CD4-positive, alpha-beta T cell (primary cell): ENCODE results near the gene RSU1. TPM values are rescaled to one million over a fixed set of nuclear protein-coding genes. Genes with fewer than 3 reads are reported as not detected.

Source experiments
- ATAC-seq: fragments of 200-7000 bp; cut with Tn5 transposase; one replicate; pipeline ENCODE4 v1.10.0; 2022; ENCODE audit warnings: mild to moderate bottlenecking; ENCODE audit not compliant: poor library complexity
- CTCF ChIA-PET: fragments of 350-600 bp; sonication (Branson Sonifier 250); formaldehyde crosslinking; loops from one replicate; lab custom pipeline; 2021; ENCODE audit warnings: antibody characterized with exemption, inconsistent platforms; lab: Charles Lee
- POLR2A ChIA-PET: fragments of 350-600 bp; sonication (Branson Sonifier 250); formaldehyde crosslinking; loops from one replicate; lab custom pipeline; 2021; ENCODE audit warnings: antibody characterized with exemption, inconsistent platforms; lab: Charles Lee
- DNase-seq, 14 experiments: peaks; one replicate each; pipeline ENCODE4 v3.0.0-alpha.2; 2013 to 2020; ENCODE audit warnings: mixed read lengths in 2 of 14
- H3K27ac ChIP-seq, 2 donors: one replicate each; pipeline versions ENCODE4 v1.5.1 to v1.7.0; 2013; ENCODE audit warnings: low read length in 2 of 2, low read depth in 1 of 2, mild to moderate bottlenecking in 1 of 2
- H3K27me3 ChIP-seq, 2 experiments: 1 replicate in 1 of 2; 2 replicates in 1 of 2; pipeline versions ENCODE4 v1.6.1 to v1.7.0; 2013; ENCODE audit warnings: low read length in 2 of 2, control low read depth in 1 of 2, mild to moderate bottlenecking in 1 of 2, moderate library complexity in 1 of 2; ENCODE audit not compliant: insufficient read depth in 2 of 2, control insufficient read depth in 1 of 2
- H3K36me3 ChIP-seq: one replicate; pipeline ENCODE4 v1.6.1; 2013; ENCODE audit warnings: low read length, control low read depth; ENCODE audit not compliant: insufficient read depth
- H3K4me1 ChIP-seq: one replicate; pipeline ENCODE4 v1.6.1; 2013; ENCODE audit warnings: low read length, control low read depth; ENCODE audit not compliant: insufficient read depth
- H3K4me3 ChIP-seq: one replicate; pipeline ENCODE4 v1.5.1; 2013; ENCODE audit warnings: mild to moderate bottlenecking, low read length, moderate library complexity
- H3K9me3 ChIP-seq, 2 experiments: 1 replicate in 1 of 2; 2 replicates in 1 of 2; pipeline versions ENCODE4 v1.6.1 to v1.7.0; 2013; ENCODE audit warnings: low read length in 2 of 2, mild to moderate bottlenecking in 2 of 2, control low read depth in 1 of 2, moderate library complexity in 1 of 2; ENCODE audit not compliant: control insufficient read depth in 1 of 2, insufficient read depth in 1 of 2
- H3K27ac Mint-ChIP-seq: one replicate; pipeline ENCODE4 v1.8.0; 2020; ENCODE audit warnings: mixed read lengths
- H3K27me3 Mint-ChIP-seq: one replicate; pipeline ENCODE4 v1.8.0; 2021; ENCODE audit warnings: mixed read lengths
- H3K36me3 Mint-ChIP-seq: one replicate; pipeline ENCODE4 v1.8.0; 2021; ENCODE audit warnings: low read depth, mixed read lengths
- H3K4me1 Mint-ChIP-seq: one replicate; pipeline ENCODE4 v1.8.0; 2021; ENCODE audit warnings: low read depth, mixed read lengths
- H3K4me3 Mint-ChIP-seq: one replicate; pipeline ENCODE4 v1.8.0; 2020; ENCODE audit warnings: mild to moderate bottlenecking, mixed read lengths
- H3K9me3 Mint-ChIP-seq: one replicate; pipeline ENCODE4 v1.8.0; 2020; ENCODE audit warnings: mixed read lengths
- intact Hi-C, 2 experiments: fragments of 100-400 bp; cut with DNase I in 1 of 2; cut with micrococcal nuclease in 1 of 2; formaldehyde crosslinking; loops; one replicate each; pipeline versions ENCODE4 v1.15.1 to v1.9.0; 2023 to 2025; cut with DNase I, micrococcal nuclease
- total RNA-seq, 174 experiments: library from RNA in 2 of 174; stranded (reverse) in 2 of 174; gene quantifications; one replicate each; pipeline ENCODE4 v1.2.3 and lab custom pipeline; 2021 to 2026
- TF ChIP-seq, protein P1 (sequence below): fragments of 200-600 bp; IDR thresholded peaks from one replicate; pipeline ENCODE4 v1.8.0; 2022; ENCODE audit warnings: antibody characterized with exemption, mild to moderate bottlenecking

The RSU1 gene
- total RNA-seq, 2 experiments from 2014 or later: 26.2 to 28.8 TPM

DNA sequence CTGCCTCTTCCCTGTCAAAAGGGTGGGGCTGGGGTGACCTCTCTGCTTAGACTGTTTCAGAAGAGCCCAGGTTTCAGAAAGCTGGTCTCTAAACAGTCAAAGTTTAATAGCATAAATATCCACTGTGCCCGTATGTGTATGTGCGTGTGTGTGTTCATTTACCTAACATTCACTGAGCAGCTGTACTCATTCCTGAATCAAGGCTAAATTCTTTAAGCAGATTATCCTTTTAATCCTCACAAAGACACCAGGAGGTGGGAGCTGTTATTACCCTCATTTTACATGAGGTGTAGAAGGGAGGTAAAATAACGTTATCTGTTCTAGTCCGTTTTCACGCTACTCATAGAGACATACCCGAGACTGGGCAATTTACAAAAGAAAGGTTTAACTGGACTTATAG, 72.2 kb downstream of the RSU1 start:
- no peaks in the 10 kb centered on the region for H3K27me3 Mint-ChIP-seq
- ChIA-PET POLR2A (no interaction called here), CTCF (no interaction called here)
- no peaks in the 10 kb centered on the region for H3K4me1 Mint-ChIP-seq
- H3K27ac Mint-ChIP-seq: no peak overlapping the region
- ATAC-seq (no peak), DNase-seq (no peak)
- TF ChIP-seq, protein P1, sequence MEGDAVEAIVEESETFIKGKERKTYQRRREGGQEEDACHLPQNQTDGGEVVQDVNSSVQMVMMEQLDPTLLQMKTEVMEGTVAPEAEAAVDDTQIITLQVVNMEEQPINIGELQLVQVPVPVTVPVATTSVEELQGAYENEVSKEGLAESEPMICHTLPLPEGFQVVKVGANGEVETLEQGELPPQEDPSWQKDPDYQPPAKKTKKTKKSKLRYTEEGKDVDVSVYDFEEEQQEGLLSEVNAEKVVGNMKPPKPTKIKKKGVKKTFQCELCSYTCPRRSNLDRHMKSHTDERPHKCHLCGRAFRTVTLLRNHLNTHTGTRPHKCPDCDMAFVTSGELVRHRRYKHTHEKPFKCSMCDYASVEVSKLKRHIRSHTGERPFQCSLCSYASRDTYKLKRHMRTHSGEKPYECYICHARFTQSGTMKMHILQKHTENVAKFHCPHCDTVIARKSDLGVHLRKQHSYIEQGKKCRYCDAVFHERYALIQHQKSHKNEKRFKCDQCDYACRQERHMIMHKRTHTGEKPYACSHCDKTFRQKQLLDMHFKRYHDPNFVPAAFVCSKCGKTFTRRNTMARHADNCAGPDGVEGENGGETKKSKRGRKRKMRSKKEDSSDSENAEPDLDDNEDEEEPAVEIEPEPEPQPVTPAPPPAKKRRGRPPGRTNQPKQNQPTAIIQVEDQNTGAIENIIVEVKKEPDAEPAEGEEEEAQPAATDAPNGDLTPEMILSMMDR: no peak
- Histone ChIP-seq H3K27ac (no peak overlapping the region), H3K4me3 (no peak overlapping the region), H3K4me1 (no peaks in the 10 kb centered on the region), H3K9me3 (no peaks in the 10 kb centered on the region), H3K36me3 (peaks cover 26% of the 10 kb centered on the region), H3K27me3 (no peaks in the 10 kb centered on the region)
- H3K4me3 Mint-ChIP-seq: no peak overlapping the region
- intact Hi-C loops: loop anchor here in 1 of 2 experiments (10.0 kb wide), 1 partner anchor 60 kb away; no protein-coding TSS in a partner anchor
- no peaks in the 10 kb centered on the region for H3K9me3 Mint-ChIP-seq
- H3K36me3 Mint-ChIP-seq: peaks cover 89% of the 10 kb centered on the region

DNA sequence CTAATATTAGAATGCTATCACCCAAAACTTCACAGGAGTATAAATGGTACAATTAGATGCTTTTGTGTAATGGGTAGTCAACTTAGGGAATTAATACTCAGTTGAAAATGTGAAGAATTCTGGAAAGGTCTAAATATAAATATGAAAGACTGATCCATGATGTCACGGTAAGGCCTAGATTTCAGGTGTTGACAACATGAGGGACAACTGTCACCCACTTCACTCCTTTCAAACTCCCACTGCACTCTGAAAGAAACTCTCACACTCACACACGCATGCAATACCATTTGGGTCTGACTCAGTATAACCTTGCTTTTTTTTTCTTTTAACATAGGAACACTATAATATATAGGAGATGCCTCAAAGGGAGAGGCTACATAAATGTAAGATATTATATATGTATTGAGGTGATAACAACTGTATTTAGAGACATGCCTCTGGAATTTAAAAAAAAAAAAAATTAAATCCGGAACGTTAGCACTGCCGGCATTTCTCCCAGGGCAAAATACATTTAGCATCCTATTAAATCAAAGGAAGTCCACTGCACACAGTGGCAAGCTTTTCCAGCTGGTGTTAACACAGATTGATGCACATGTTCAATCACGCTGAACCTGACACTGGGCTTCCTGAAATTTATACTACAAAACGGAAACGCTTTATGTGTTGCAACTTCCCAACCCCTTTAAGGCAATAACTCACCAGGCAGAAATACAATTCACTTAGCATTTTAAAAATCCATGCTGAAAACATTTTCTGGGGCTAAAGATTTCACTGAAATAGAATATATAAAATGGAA, 74.9 kb downstream of the RSU1 start:
- intact Hi-C loops: loop anchor here in 1 of 2 experiments (10.0 kb wide), 1 partner anchor 58 kb away; no protein-coding TSS in a partner anchor
- Mint-ChIP-seq H3K4me3 (no peak overlapping the region), H3K27me3 (no peaks in the 10 kb centered on the region), H3K9me3 (peaks cover 4% of the 10 kb centered on the region), H3K4me1 (no peaks in the 10 kb centered on the region), H3K36me3 (peaks cover 92% of the 10 kb centered on the region), H3K27ac (no peak overlapping the region)
- Histone ChIP-seq H3K36me3 (peaks cover 16% of the 10 kb centered on the region), H3K4me3 (no peak overlapping the region), H3K27me3 (no peaks in the 10 kb centered on the region), H3K4me1 (no peaks in the 10 kb centered on the region), H3K9me3 (peaks cover 0 to 12% of the 10 kb centered on the region in 2 experiments), H3K27ac (no peak overlapping the region)
- POLR2A ChIA-PET: no interaction called here
- DNase-seq: no peak
- CTCF ChIA-PET: interaction anchor here (0.6 kb wide), 1 partner anchor 45 kb away, joined by 3 read pairs; no protein-coding TSS in a partner anchor
- TF ChIP-seq, protein P1: no peak
- no peak for ATAC-seq

DNA sequence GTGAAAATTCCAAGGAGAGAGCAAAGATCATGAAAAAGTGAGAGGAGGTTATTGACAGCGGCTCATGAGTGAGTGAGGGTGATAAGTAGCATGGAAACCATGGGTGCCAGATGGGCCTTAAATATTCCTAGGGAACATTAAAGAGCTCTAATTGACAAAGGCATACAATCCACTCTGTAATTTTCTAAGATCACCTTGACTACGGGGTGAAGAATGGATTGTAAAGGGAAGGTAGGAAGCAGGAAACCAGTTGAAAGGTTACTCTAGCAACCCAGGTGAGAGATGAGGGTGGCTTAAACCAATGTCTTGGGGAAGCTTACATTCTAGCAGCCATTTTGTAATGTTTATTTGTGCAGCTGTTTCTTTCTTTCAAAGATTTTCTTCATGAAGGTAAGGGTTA, 75.7 kb downstream of the RSU1 start:
- H3K4me3 ChIP-seq: no peak overlapping the region
- no peak for DNase-seq
- peaks cover 0 to 12% of the 10 kb centered on the region in 2 experiments for H3K9me3 ChIP-seq
- peaks cover 8% of the 10 kb centered on the region for H3K9me3 Mint-ChIP-seq
- intact Hi-C loops: loop anchor here in 1 of 2 experiments (10.0 kb wide), 1 partner anchor 57 kb away; no protein-coding TSS in a partner anchor
- ChIA-PET CTCF (no interaction called here), POLR2A (no interaction called here)
- H3K27ac Mint-ChIP-seq: no peak overlapping the region
- peaks cover 94% of the 10 kb centered on the region for H3K36me3 Mint-ChIP-seq
- H3K27me3 ChIP-seq: no peaks in the 10 kb centered on the region
- ATAC-seq: no peak
- H3K27me3 Mint-ChIP-seq: no peaks in the 10 kb centered on the region
- H3K4me1 Mint-ChIP-seq: no peaks in the 10 kb centered on the region
- TF ChIP-seq, protein P1: no peak
- no peak overlapping the region for H3K4me3 Mint-ChIP-seq
- no peaks in the 10 kb centered on the region for H3K4me1 ChIP-seq
- H3K36me3 ChIP-seq: peaks cover 10% of the 10 kb centered on the region
- H3K27ac ChIP-seq: no peak overlapping the region
